K562 (cell line): ENCODE results near the gene KLF2. TPM values are rescaled to one million over a fixed set of nuclear protein-coding genes. Genes with fewer than 3 reads are reported as not detected.
A peak's percentile ranks its signal among the peaks of the same experiment; 100 is the strongest.

Source experiments
- BCL6 ChIP-seq: fragments of 250-450 bp; sonication (Bioruptor Pico); IDR thresholded peaks from 2 replicates; pipeline ENCODE4 v1.4.0; 2020
- C11orf30 ChIP-seq: fragments of 450-650 bp; IDR thresholded peaks from 2 replicates; pipeline ENCODE4 v1.6.1; 2016; ENCODE audit warnings: low read depth, mild to moderate bottlenecking
- CHAMP1 ChIP-seq: fragments of 450-650 bp; IDR thresholded peaks from 2 replicates; pipeline ENCODE4 v1.6.1; 2016; ENCODE audit warnings: mild to moderate bottlenecking
- DDX20 ChIP-seq: fragments of 450-650 bp; IDR thresholded peaks from 2 replicates; pipeline ENCODE4 v1.6.1; 2016; ENCODE audit warnings: missing genetic modification characterization, low read depth, mild to moderate bottlenecking, missing compliant biosample characterization, moderate library complexity
- DPF2 ChIP-seq: fragments of 450-650 bp; IDR thresholded peaks from 2 replicates; pipeline ENCODE4 v1.6.1; 2016
- FOXO4 ChIP-seq: fragments of 450-650 bp; formaldehyde crosslinking; IDR thresholded peaks from 2 replicates; pipeline ENCODE4 v1.4.0; 2020; ENCODE audit warnings: mild to moderate bottlenecking, moderate library complexity
- GABPB2 ChIP-seq: fragments of 250-450 bp; sonication (Bioruptor Pico); conservative IDR thresholded peaks from 2 replicates; pipeline ENCODE4 v1.5.1; 2021; ENCODE audit warnings: mild to moderate bottlenecking
- LEF1 ChIP-seq: fragments of 450-650 bp; IDR thresholded peaks from 2 replicates; pipeline ENCODE4 v1.6.1; 2016; ENCODE audit warnings: mild to moderate bottlenecking
- MCM2 ChIP-seq: fragments of 450-650 bp; IDR thresholded peaks from 2 replicates; pipeline ENCODE4 v1.6.1; 2017; ENCODE audit warnings: low read depth, mild to moderate bottlenecking
- NFRKB ChIP-seq: fragments of 450-650 bp; IDR thresholded peaks from 2 replicates; pipeline ENCODE4 v1.6.1; 2016; ENCODE audit warnings: low read depth
- NONO ChIP-seq, 2 experiments: fragments of 200-400 bp in 1 of 2; fragments of 450-650 bp in 1 of 2; formaldehyde crosslinking in 1 of 2; IDR thresholded peaks; 2 replicates each; pipeline ENCODE4 v1.6.1; 2017; ENCODE audit warnings: low read depth in 2 of 2, mild to moderate bottlenecking in 2 of 2, moderate library complexity in 2 of 2, low read length in 1 of 2
- NR1H2 ChIP-seq: sonication (generic); formaldehyde crosslinking; IDR thresholded peaks from 2 replicates; pipeline ENCODE4 v1.4.0; 2020; ENCODE audit warnings: mild to moderate bottlenecking, missing genetic modification reagents
- RCOR1 ChIP-seq, 2 experiments: IDR thresholded peaks; 2 replicates each; pipeline ENCODE4 v1.6.1; 2012; ENCODE audit warnings: low read depth in 2 of 2, low read length in 2 of 2, borderline replicate concordance in 1 of 2, improper control_type of control experiment in 1 of 2
- TBP ChIP-seq: optimal IDR thresholded peaks from 2 replicates; pipeline ENCODE3; 2011; ENCODE audit warnings: low read depth, low read length, improper control_type of control experiment
- TCF7L2 ChIP-seq: fragments of 150-350 bp; IDR thresholded peaks from 2 replicates; pipeline ENCODE4 v1.6.1; 2016; ENCODE audit warnings: low read depth, mild to moderate bottlenecking, low read length, moderate library complexity
- TEAD2 ChIP-seq: fragments of 450-650 bp; IDR thresholded peaks from 2 replicates; pipeline ENCODE4 v1.6.1; 2016; ENCODE audit warnings: missing genetic modification characterization, control low read depth, missing compliant biosample characterization
- WHSC1 ChIP-seq: IDR thresholded peaks from one replicate; pipeline ENCODE4 v1.6.1; 2012; ENCODE audit warnings: low read length, control low read depth, inconsistent platforms
- ZNF277 ChIP-seq: fragments of 250-450 bp; sonication (Bioruptor Pico); IDR thresholded peaks from 2 replicates; pipeline ENCODE4 v1.8.0; 2022; ENCODE audit warnings: inconsistent platforms, mild to moderate bottlenecking, moderate library complexity, borderline replicate concordance
- ZNF507 ChIP-seq: conservative IDR thresholded peaks from 2 replicates; pipeline ENCODE4 v1.6.1; 2017; ENCODE audit warnings: missing genetic modification characterization, missing compliant biosample characterization
- polyA plus RNA-seq, 8 experiments: library from polyadenylated mRNA; depleted of rRNA in 4 of 8; stranded (reverse) in 5 of 8; unstranded in 3 of 8; fragments of >200 nt; fragmentation: Nextera tagmentation in 2 of 8; fragmentation: Illumina TruSeq in 1 of 8; extraction: Ambion mirVana in 2 of 8; extraction: Trizol in 1 of 8; gene quantifications; 2 replicates each; pipeline versions ENCODE4 v1.2.1 to v1.2.3, GENCODE V29; 2011 to 2014; ENCODE audit warnings: inconsistent platforms in 1 of 8, missing spikeins in 1 of 8
- total RNA-seq, 7 experiments: library from RNA; depleted of rRNA in 6 of 7; stranded (reverse); fragments of >200 nt in 6 of 7; fragmentation: Illumina TruSeq in 2 of 7; extraction: Trizol in 2 of 7; gene quantifications; 2 replicates each; pipeline versions ENCODE4 v1.2.1 to v1.2.3, GENCODE V29; 2011 to 2021; ENCODE audit warnings: low replicate concordance in 1 of 7
- TF ChIP-seq, protein P1 (sequence below): sonication (generic); formaldehyde crosslinking; IDR thresholded peaks from 2 replicates; pipeline ENCODE4 v1.8.0; 2023; ENCODE audit warnings: mild to moderate bottlenecking, missing genetic modification reagents
- TF ChIP-seq, protein P2 (sequence below): fragments of 250-450 bp; sonication (Bioruptor Pico); IDR thresholded peaks from 2 replicates; pipeline ENCODE4 v1.5.0; 2020; ENCODE audit warnings: mild to moderate bottlenecking, borderline replicate concordance

KLF2 gene
- total and polyA plus RNA-seq, 9 of the 15 experiments (the other 6 are each of a cell fraction or from before 2014, with no cell fraction given) = 0.07 to 0.71 TPM; not detected in 7

DNA sequence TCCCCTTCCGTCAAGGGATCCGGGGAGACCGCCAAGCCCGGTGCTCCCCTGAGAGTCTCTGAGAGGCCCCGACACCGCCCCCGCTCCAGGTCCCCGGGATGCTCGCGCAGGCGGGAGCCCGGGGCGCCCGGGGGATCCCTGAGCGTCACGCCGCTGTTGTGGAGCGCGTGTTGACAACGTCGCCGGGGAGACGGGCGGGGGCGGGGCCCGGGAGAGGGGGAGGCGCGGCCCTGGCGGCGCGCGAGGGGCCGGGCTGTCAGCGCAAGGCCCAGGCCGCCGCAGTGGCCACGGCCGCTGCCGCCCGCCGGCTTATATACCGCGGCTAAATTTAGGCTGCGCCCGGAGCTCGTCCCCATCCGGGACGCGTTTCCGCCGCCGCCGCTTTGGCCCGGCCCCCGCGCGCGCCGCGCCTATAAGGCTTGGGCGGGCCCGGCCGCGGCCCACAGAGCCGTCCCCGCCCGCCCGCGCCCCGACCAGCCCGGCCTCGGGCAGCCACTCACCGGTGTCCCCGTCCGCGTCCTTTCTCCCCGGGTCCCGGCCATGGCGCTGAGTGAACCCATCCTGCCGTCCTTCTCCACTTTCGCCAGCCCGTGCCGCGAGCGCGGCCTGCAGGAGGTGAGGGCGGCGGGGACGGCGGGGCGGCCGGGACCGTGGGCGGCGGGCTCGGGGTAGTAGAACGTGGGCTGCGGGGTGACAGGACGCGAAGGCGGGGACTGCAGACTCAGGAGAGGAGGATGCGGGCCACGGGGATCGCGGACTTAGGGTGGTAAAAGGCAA lies at the start of gene KLF2 (continued):
- TF ChIP-seq GABPB2 (no peak), TCF7L2 (no peak), MCM2 (no peak), DDX20 (tag) (no peak), CHAMP1 (no peak), LEF1 (no peak), NONO (IDR thresholded peaks at IDR 0.05; ENCODE audit: low read depth in 2 of 2, low read length in 1 of 2) (0 out of 4 replicates have a peak, but pooled peaks have one; percentile 18 to 28), WHSC1 (no peak), ZNF507 (tag) (no peak), FOXO4 (no peak), TEAD2 (tag) (no peak), NFRKB (no peak), NR1H2 (CRISPR knock-in tag) (no peak), C11orf30 (no peak), BCL6 (CRISPR knock-in tag) (no peak), TBP (peak; percentile 52), RCOR1 (IDR thresholded peaks at IDR 0.05; ENCODE audit: borderline replicate concordance in 1 of 2, low read depth in 2 of 2, low read length in 2 of 2) (no peak), DPF2 (no peak), ZNF277 (no peak)
- TF ChIP-seq, protein P1, sequence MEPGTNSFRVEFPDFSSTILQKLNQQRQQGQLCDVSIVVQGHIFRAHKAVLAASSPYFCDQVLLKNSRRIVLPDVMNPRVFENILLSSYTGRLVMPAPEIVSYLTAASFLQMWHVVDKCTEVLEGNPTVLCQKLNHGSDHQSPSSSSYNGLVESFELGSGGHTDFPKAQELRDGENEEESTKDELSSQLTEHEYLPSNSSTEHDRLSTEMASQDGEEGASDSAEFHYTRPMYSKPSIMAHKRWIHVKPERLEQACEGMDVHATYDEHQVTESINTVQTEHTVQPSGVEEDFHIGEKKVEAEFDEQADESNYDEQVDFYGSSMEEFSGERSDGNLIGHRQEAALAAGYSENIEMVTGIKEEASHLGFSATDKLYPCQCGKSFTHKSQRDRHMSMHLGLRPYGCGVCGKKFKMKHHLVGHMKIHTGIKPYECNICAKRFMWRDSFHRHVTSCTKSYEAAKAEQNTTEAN (CRISPR knock-in tag) = no peak
- TF ChIP-seq, protein P2, sequence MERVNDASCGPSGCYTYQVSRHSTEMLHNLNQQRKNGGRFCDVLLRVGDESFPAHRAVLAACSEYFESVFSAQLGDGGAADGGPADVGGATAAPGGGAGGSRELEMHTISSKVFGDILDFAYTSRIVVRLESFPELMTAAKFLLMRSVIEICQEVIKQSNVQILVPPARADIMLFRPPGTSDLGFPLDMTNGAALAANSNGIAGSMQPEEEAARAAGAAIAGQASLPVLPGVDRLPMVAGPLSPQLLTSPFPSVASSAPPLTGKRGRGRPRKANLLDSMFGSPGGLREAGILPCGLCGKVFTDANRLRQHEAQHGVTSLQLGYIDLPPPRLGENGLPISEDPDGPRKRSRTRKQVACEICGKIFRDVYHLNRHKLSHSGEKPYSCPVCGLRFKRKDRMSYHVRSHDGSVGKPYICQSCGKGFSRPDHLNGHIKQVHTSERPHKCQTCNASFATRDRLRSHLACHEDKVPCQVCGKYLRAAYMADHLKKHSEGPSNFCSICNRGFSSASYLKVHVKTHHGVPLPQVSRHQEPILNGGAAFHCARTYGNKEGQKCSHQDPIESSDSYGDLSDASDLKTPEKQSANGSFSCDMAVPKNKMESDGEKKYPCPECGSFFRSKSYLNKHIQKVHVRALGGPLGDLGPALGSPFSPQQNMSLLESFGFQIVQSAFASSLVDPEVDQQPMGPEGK = no peak
